Stimulated activated naive CD8-positive, alpha-beta T cell treated with anti-CD3 and anti-CD28 coated beads, Interleukin-15, Interleukin-2, amounts not matched to agents 100 U/mL and 50 U/mL, for 24 hours (primary cell): ENCODE measurements around the gene GIGYF2.

Experiments
- ATAC-seq: fragments of 150-1000 bp; cut with Tn5 transposase; one replicate; pipeline ENCODE4 v1.10.0; 2021
- DNase-seq: peaks from one replicate; pipeline ENCODE4 v3.0.0; 2021

The GIGYF2 gene

DNA sequence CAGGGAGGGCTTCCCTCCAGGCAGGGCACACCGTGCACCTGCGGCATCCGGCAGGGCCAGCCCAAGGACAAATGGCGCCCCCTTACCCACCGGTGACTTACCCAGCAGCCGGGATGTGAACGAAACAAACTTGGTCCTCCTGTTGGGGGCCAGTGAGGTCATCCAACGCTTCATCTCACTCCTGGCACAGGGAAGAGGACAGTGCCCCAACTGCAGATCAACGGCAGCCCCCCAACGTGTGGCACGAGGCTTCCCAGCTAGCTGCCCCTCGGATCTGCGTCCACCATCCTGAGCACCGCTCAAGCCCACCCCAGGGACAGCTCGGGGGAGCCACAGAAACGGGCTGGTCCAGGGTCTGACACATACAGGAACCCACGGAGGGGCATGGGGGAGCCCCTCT is 185.0 kb downstream of the GIGYF2 start:
- no peak for DNase-seq
- no peak for ATAC-seq

DNA sequence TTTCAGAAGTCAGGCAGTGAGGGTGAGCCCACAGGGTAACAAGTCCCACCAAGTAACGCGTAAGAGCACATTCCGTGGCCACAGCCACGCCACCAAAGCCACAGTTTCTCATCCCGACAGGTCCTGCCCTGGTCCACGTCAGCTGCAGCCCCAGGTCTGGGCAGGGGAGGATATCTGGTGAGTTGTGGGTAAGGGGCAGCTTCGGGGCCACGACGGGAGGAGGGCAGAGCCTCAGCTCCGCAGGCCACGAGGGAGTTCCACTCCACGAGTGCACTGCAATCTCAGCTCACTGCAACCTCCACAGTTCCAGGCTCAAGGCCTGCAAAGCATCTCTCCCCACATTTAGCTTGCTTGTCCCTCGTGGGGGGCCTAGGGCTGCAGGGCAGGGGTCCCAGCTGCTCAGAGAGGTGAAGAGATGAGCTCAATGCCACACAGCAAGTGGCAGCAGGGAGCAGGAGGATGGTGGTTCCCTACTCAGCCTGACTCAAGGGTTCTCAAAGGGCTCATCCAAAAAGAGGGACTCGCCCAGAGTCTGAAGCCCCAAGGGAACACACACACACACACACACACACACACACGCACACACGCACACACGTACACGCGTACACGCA is 185.5 kb downstream of the GIGYF2 start:
- ATAC-seq (no peak), DNase-seq (no peak)

DNA sequence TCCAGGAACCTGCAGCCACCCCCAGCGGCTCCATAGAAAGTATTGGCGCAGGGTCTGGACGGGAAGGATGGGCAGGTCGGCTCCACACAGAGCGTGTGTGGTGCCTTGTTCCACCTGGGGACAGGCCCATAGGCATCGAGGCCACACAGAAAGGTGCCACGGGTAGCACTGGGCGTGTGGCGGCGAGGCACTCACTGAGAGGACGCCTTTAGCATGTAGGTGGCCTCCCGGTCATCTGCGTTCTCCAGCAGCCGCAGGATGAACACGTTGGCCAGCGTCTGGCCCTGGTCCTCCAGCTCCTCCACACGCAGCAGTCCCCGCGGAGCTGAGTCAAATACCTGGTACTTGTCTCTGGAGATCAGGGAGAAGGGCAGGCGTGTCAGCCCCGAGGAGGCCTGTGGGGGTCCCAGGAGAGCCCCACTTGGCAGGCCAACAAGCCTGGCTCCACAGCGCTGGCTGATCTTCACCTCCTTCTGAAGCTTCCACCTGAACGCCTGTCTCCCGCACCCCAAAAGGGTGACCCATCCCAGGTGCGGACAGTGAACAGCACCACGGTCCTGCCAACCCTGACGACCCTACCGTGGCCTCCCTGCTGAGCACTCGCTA is 186.1 kb downstream of the GIGYF2 start:
- DNase-seq: no peak
- ATAC-seq: no peak

DNA sequence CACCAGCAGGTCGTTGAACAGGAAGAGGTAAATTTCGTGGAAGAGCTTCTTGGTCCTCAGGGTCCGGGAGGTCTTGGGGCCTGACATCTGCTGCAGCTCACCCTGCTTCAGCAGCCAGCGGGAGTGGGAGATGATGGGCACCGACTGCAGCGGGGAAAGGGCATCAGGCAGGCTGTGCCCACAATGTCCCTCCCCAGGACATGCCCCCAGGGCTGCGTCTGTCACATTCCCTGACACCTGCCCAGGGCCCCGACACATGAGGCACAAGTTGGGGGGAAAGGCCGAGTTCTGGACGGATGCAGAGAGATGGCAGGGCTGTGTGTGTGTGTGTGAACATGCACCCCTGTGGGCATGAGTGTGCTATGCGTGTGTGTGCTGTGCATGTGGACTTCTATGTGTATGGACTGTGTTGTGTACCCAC is 186.9 kb downstream of the GIGYF2 start:
- DNase-seq: no peak
- no peak for ATAC-seq

DNA sequence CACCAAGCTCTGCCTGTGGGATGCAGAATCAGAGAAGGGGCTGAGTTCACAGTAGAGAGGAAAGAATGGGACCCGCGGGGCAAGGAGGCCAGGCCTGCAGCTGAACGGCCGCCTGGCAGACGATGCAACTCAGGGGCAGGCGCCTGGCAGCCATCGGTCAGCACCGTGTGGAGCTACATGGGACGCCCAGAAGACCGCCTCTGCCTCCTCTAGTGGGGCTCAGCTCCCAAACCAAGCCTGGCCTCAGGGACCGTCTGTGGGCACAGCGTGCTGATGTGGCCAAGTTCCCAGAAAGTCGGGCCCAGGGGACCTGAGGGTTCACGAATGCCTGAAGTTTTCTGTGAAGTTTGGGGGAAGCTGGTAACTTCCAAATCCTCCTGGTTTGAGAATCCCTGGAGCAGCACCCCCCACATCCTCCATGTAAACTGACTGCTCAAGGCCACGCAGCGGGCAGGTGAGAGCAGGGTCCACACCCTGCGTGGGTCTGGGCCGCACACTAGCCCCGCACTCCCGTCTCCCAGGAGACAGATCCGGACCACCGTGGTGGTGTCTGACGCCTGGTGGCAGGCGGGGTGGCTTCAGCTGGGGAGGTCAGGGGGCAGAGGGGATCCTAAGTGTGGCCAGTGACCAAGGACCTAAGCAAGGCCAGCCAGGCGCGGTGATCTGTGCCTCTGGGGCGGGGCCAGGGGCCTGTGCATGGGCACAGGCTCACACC is 187.6 kb downstream of the GIGYF2 start:
- ATAC-seq (no peak), DNase-seq (no peak)

DNA sequence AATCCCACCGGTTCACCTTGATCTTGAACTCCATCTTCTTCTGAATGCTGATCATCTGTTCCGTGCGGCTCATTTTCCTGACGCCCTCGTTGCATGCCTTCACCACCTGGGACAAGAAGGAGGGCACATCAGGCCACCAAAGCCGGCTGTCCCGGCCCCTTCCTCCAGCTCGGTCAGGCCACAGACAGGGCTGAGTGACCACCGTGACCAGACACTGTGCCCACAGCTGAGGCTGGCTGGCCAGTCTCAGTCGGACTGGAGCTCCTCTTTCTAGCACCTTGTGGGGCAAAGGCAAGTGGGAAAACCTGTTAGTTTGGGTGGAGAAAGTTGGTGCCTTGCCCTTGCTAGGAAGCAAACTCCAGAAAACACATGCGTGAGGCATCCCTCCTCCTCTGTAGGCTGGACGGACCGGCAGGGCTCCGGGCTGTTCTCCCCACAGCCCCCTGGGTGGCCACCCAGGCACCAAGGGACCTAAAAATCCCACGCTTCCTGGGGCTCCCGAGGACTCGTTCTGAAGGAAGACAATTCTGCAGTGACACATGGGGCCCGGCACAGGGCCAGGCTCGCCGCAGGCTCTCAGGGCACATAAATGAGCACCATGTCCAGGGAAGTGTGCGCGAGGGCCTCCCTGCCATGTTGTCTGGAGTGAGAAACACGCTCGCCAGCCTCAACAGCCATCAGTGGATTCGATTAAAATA is 188.3 kb downstream of the GIGYF2 start:
- ATAC-seq: no peak

DNA sequence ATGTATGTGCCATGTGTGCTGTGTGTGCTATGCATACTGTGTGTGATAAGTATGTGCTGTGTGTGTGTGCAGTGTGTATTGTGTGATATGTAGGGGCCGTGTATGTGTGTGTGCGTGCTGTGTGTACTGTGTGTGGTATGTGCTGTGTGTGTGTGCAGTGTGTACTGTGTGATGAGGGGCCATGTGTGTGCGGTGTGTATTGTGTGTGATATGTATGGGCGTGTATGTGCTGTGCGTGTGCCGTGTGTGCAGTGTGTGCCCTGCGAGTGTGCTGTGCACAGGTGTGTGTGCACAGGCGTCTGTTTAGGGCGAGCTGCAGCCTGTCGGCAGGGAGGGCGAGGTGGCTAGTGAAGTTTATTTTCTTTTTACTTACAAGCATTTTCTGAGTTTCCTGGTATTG is 189.0 kb downstream of the GIGYF2 start:
- no peak for DNase-seq
- ATAC-seq: no peak

More for the DNA sequence above, 188.3 kb downstream of the GIGYF2 start:
- no peak for DNase-seq

DNA sequence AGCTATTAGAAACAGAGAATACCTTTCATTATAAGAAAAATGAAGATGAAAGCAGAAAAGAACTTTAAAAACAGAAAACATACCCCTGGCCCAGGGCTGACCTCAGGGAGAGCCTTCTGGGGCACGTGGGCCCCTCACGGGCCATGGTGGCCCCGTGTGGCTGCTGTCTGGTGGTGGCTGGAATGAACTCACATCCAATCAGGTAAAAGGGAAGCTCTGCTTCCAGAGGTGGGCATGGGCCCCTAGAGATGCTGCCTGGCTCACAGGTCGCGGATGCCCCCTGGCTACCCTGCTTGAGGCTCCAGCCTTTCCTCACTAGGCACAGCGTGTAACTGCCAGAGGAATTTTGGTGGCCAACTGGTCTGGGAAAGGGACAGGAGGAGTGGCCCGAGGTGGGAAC is 189.5 kb downstream of the GIGYF2 start:
- DNase-seq: no peak
- no peak for ATAC-seq

DNA sequence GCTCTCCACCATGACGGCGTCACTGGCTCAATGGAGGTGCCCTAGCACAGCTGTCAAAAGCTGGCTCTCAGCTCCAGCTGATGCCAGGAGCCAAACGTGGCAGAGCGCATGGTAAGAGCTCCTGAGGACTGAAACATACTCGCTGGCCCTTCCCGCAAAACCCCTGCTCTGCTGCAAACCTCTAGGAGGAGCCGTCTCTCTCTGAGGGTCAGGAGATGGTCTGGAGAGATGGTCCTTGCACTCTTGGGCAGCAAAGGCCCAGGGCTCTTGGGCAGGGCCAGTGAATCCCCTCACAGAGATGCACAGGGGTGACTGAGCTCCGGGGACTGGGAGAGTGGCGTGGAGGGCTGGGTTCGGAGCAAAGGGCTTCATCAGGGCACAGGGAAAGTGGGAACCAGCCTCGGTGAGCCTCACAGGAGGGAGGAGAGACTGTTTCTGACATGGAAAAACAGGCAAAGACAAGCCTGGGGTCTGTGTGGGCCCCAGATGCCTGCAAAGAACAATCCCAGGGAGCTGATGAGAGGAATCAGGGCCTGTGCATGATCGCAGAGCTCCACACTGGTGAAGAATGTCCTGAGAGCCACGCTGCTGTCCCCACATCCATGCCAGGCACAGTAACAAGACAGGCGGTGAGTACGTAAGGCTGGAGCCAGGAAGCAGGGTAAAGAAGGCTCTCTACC is 190.2 kb downstream of the GIGYF2 start:
- DNase-seq (no peak), ATAC-seq (no peak)

DNA sequence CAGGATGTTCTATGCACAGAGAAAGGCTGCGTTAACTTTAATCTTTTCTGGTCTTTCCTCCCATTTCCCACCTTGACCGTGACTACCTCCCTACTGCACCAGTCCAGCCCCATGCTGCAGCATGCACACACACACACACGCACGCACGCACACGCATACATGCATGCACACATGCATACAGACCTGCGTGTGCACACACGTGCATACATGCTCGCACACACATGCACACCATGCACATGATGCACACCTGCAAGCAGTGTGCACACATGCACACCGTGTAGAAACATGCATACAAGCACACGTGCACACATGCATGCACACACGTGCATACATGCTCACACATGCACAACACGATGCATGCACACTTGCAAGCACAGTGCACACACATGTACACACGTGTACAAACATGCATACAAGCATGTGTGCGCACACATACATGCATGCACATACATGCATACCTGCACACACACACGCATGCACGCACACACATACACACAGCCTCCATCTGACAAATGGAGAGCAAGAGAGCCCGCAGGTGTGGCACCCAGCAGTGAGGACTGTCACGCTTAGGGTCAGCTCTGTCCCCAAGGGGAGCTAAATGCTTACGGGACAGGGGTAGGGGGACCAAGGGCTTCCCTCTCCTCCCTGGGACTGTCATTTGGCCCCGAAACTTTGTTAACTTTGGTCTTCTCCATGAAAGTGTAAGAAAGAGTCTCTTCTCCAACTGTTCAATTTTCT is 191.1 kb downstream of the GIGYF2 start:
- no peak for ATAC-seq
- DNase-seq: no peak

DNA sequence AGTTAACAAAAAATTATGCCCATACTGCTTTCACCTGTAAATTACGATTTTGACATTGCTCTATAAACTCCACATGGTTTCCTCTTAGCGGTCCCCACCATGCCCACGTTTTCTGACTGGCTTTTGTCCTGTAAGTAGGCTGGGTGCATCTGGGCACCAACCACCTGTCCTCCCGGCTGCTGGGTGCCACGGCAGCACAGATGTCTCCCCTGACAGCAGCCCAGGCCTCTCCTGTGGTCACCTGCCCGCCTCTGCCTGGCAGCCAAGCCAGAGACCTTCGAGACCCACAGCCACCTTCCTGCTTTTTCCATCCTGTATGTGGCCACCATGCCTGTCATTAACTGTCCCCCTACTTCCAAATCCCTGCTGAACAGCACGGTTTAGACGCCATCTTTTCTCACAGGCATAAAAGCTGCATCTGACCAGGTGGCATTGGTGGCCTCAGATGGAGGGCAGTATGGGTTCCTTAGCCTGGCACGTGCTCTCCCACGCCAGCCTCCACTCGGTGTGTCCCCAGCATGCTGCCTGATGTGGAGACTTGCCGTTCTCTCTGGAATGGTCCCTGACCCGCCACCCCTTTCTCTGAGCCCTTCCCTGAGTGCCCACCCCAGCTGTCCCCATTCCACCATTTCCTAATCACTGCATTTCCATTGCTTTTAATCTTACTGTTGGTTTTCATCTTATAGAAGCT is 191.9 kb downstream of the GIGYF2 start:
- DNase-seq (no peak), ATAC-seq (no peak)

DNA sequence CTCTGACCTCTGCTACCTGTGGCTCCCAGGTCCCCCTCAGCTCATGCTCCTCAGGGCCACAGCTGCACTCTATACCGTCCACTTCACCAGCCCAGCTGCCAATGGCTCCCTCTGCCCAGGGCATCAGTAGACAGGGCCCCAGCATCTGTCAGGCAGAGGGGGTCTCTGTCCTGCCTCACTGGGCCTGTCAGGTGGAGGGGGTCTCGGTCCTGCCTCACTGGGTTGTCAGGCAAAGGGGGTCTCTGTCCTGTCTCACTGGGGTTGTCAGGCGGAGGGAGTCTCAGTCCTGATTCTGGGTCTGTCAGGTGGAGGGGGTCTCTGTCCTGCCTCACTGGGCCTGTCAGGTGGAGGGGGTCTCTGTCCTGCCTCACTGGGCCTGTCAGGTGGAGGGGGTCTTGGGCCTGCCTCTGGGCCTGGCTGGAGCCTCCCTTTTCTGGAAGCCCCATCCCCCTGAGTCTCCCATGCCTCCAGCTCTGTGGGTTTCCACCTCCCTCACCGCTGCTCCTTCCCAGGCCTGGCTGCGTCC is 192.8 kb downstream of the GIGYF2 start:
- ATAC-seq (no peak), DNase-seq (no peak)

DNA sequence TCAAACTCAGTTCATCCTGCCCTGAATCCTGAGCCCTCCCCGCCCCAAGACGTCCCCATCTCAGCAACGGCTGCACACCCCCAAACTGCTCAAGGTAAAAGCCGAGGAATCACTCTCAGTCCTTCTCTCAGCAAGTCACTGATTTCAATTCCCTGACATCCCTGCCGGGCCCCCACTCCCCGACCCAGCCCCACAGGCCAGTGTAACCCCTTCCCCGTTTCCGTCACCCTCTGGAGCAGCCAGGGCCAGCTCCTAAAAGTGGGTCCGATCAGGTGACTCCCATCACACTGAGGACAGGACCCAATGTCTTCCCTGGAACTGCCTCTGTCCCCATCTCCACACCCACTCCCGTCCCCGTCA is 193.4 kb downstream of the GIGYF2 start:
- ATAC-seq (no peak), DNase-seq (no peak)

DNA sequence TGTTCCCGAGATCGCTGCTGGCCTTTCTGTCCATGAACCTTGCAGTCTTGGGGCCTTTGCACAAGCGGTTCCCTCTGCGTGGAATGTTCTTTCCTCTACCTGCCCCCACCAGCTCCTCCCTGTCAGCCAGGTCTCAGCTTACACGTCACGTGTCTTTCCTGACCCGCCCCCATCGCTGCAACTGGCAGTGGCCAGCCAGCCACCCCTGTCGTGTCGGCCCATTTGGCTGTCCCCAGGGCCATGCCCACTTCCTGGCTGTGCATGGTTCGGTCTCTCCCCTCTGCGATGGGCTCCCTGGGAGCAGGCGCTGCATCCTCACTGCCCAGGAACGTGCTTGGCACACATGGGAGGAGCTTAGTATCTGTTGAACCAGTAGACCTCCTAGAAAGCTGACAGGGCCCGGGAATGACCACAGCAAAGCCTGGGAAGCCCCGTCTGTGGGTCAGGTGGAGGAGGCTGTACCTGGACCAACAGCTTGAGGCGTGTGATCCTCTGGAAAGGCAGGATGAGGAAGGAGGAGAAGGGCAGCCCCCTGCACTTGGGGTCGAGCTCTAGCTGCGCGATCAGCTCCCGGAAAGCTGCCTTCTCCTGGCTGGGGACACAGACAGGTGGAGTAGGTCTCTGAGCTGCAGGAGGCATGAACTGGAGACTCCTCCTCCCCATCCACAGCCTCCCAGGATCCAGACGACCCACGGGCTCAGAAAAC is 193.9 kb downstream of the GIGYF2 start:
- ATAC-seq: no peak
- DNase-seq: no peak

DNA sequence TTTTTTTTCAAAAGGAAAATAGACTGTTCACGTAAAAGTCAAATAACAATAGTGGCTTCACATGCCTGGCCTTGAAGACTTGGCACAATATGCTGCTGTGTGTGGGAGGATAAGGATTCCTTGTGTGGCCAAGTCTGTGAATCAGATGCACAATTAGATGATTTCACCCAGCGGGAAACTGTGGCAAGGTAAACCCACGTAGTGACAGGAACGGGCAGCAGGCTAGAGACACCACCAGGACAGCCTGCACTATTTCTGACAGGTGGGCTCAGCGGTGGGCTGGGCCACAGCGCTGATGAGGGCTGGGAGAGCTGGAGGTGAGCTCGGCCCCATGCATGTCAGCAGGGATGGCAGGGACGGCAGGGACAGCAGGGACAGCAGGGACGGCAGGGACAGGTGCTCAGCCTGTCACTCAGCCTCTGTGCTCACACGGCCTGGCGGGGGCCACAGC is 194.5 kb downstream of the GIGYF2 start:
- no peak for ATAC-seq
- DNase-seq: no peak

DNA sequence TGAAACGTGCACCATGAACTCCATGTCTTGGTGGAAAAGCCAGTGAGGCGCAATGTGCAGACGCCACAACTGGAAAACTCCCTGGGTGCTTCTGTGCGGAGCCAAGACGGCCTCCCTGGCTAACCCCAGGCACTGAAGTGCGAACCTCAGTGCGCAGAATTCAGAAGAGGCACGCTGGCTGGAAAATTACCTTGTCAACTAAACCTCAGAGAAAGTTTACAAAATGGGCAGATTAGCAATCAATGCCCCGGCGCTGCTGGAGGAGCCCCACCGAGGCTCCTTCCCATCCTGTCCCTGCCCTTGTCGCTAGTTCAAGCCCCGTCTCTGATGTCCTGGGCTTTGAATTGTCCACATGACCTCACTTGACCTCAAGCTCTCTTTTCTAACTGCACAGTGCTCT is 195.1 kb downstream of the GIGYF2 start:
- no peak for ATAC-seq

DNA sequence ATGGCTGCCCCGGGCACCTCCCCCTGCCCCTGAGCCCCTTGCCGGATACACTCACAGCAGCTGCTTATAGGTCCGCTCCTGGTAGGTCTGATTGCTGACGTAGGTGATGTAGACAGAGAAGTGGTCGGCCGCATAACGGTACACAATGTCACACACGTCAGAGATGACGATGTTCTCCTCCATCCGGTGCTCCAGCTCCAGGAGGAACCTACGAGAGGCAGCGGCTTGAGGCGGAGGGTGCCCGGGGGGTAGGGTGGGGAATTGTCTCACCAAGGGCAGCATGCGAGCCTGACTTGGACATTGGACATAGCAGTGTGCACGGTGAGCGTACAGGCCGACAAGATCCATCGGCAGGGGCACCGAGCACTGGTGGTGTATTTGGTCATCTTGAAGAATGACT is 195.7 kb downstream of the GIGYF2 start:
- DNase-seq (no peak), ATAC-seq (no peak)

More for the DNA sequence above, 195.1 kb downstream of the GIGYF2 start:
- DNase-seq: no peak

DNA sequence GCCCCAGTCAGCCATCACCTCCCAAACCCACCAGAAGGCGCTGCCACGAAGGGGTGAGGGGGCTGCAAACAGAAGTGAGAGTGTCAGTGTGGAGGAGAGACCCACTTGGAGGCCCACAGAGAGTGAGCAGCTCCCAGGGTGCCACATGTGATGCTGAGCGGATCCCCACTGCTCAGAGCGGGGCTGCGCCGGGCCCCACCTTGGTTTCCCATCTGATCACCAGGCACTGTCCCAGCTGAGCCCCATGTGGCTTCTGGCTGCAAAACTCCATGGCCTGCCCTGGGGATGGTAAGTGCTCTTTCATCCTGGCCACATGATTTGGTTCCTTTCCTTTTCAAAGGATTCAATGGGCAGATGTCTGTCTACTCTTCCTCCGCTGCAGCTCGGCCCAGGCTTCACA is 196.7 kb downstream of the GIGYF2 start:
- ATAC-seq (no peak), DNase-seq (no peak)

DNA sequence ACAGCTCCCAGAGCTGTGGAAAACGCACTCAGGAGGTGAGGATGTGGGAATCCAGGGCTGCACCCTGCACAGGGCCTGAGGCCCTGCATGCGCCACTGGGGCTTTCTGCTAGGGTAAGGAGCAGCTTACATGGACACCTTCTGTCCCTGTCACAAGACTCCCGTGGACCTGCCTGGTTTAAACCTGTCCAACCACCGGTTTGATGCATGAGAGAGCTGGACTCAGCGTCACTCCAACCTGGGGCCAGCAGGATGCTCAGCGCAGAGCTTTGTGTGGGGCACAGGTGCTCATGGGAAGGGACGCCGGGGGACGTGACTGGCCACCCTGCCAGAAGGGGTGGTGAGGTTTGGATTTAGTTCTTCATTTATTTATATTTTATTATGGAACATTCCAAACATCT is 197.1 kb downstream of the GIGYF2 start:
- DNase-seq: no peak
- ATAC-seq: no peak

DNA sequence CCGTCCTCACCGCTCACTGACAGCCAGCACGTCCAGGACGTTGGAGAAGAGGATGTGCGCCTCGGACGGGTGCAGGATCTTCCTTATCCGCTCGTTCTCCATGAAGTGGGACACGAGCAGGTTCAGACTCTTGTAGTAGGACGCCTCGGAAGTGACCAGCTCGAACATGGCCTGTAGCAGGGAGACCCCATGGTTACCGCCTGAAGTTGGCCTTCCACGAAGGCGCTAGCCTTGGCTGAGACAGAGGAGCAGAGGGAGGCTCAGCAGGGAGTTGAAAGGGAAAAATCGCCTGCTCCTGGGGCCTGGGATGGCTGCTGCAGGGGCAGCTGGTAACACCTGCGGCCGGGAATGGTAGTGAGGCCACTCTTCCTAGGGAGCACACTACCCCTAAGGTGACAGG is 197.6 kb downstream of the GIGYF2 start:
- DNase-seq (no peak), ATAC-seq (no peak)
